ENCODE results near the gene RPUSD2.
A peak's percentile ranks its signal among the peaks of the same experiment; 100 is the strongest.

The RPUSD2 gene, protein sequence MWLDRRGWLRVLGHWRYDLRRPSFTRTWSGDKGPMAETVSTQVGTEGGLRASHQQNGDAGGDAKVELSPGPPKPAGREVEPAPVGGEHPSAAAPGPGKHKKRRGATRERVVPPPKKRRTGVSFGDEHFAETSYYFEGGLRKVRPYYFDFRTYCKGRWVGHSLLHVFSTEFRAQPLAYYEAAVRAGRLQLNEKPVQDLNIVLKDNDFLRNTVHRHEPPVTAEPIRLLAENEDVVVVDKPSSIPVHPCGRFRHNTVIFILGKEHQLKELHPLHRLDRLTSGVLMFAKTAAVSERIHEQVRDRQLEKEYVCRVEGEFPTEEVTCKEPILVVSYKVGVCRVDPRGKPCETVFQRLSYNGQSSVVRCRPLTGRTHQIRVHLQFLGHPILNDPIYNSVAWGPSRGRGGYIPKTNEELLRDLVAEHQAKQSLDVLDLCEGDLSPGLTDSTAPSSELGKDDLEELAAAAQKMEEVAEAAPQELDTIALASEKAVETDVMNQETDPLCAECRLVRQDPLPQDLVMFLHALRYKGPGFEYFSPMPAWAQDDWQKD

DNA sequence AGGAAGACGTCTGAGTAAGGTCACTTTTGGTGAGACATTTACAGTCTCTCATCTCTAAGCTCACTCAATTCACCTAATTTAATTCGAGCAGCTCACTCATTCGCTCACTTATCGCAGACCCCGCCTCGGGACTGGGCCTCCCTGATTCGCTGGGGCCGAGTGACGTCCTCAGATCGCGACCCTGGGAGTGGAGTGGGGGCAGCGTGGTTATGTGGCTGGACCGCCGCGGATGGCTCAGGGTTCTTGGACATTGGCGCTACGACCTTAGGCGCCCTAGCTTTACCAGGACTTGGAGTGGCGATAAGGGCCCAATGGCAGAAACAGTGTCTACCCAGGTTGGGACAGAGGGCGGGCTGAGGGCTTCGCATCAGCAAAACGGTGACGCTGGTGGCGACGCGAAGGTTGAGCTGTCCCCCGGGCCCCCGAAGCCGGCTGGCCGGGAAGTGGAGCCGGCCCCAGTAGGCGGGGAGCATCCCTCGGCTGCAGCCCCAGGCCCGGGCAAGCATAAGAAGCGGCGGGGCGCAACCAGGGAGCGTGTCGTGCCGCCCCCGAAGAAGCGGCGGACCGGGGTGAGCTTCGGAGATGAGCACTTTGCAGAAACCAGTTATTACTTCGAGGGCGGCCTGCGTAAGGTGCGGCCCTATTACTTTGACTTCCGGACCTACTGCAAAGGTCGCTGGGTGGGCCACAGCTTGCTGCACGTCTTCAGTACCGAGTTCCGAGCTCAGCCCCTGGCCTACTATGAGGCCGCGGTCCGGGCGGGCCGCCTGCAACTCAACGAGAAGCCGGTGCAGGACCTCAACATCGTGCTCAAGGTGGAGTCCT lies at the start of gene RPUSD2:
RPUSD2 (plus strand) TSS at position 171 of the 825 bp plus-strand sequence; CDS start at position 210, 39 bp downstream.
- DNase-seq = peak; percentile 93

DNA sequence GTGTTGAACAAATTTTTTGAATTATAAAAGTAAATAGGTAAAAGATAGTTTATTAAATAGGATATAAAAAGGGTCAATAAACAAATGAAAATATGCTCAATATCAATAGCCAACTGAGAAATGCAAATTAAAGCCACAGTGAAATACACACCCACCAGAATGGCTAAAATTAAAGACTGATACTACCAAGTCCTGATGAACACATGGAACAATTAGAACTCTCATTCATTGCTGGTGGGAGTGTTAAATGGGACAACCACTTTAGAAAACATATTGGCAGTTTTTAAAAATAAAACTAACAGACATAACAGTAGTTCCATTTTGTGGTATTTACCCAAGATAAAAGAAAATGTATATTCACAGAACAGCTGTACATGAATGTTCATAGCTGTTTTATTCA lies 45.5 kb upstream of the RPUSD2 start:
- DNase-seq = no peak

DNA sequence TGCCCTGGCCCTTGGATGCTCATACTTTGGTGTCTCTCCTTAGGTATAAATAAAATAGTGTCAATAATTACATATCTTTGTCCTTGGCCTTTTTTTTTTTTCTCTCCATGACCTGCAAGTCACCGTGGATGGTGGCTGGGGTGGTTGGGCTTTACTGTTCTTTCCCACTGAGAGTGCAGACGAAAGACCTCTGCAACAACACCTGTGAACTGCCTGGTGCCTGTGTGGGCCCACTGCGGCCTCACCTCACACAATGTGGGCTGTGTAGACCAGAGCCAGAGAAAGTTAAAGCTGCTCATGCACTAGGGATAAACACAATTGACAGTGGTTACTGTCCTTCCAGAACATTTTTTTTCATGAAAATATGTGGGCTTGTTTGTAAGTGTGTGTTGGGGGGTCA lies 43.2 kb upstream of the RPUSD2 start:
- DNase-seq = no peak

DNA sequence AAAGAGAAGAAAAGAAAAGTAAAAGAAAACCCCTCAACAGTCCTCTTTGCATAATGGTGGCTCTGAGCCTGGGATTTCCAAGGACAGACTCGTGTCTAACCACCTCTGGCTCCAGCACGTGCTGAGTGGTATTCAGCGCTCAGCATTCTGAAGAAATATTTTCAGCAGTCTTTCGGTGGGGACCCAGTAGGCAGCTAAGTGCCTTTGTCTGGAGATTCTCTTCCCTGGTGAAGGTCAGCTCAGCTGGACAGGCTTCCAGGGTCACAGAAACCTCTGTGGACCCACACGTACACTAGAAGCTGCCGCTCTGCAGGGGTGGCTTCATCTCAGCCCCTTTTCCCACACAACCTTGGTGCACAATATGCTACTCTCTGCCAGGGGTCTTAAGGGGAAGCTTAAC lies 40.3 kb upstream of the RPUSD2 start:
- DNase-seq = no peak

DNA sequence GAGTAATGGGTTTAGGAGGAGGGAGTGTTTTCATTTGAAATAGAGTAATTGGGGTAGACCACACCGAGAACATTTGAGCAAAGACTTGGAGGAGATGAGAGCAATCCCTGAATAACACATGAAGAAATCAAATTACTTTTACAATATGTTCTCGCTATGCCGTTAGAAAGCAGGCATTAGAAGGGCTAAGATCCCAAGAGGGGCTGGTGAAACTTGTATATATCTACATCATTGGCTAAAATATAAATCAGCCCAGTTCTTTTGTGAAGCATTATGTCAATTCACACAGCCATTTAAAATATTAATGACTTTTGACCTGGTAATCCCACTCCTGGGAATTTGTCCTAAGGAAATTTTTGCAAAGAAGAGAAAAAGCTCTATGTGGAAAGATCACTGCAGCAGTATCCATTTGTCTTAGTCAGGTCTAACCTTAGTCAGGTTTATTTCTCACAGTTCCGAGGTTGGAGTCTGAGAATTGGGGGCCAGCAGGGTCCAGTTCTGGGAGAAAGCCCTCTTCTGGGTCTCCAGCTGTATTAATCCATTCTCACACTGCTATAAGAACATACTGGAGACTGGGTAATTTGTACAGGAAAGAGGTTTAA lies 35.2 kb upstream of the RPUSD2 start:
- no peak for DNase-seq

DNA sequence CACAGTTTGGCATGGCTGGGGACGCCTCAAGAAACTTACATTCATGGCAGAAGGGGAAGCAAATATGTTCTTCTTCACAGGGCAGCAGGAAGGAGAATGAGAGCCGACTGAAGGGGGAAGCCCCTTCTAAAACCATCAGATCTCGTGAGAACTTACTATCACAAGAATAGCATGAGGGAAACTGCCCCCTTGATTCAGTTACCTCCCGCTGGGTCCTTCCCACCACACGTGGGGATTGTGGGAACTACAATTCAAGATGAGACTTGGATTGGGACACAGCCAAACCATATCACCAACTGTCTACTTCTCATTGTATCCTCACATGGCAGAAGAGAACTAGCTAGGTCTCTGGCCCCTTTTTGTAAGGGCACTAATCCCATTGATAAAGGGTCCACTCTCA lies 34.7 kb upstream of the RPUSD2 start:
- DNase-seq = no peak

DNA sequence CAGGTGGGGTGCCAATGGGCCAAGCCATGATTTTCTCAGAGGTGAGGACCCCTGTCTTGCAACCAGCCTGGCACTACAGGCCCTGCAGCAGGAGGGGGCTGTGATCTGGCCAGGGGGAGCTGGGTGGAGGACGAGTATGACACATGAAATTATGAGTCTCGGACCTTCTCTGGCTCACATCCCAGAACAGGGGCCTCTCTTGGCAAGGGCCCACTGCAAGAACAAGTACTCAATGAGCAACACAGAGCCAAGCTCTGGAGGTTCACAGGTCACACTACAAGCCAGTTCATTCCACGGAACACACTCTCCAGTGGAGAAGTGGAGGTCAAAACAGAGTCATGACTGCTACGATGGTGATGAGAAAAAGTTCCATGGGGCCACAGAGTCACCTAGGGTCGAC lies 32.6 kb upstream of the RPUSD2 start:
- DNase-seq = no peak

DNA sequence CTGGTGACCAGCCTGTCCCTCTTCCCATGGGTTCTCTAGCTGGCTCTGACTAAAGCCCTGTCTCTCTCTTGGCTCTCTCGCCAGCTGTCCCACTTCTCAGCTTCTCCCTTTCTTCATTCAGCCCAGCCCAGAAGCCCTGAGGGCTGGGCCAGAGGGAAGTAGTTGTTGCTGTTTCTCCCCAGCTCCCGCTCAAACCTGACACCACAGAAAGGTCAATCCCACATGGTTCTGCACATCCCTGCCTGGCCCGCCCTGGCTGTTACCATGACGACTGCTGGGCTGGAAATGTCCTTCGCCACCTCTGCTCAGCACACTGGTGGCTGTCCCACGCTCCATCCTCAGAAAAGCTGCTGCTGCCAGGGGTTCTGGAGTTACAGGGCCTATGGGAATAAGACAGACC lies 30.1 kb upstream of the RPUSD2 start:
- no peak for DNase-seq

DNA sequence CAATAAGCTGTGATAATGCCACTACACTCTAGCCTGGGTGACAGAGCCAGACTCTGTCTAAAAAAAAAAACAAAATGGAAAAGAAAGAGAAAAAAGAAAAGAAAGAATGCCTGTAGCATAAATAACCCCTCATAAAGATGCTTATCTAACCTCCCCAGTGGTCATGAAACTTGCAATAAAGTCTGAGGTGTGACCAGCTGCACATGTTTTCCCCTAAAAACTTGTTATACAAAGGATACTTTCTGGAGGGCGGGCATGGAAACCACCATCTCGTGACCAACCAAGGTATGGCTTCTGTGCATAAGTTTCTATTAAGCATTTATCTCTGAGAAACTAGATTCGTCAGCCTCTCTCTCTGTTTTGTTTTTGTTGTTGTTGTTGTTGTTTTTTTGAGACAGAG lies 26.0 kb upstream of the RPUSD2 start:
- DNase-seq = no peak

DNA sequence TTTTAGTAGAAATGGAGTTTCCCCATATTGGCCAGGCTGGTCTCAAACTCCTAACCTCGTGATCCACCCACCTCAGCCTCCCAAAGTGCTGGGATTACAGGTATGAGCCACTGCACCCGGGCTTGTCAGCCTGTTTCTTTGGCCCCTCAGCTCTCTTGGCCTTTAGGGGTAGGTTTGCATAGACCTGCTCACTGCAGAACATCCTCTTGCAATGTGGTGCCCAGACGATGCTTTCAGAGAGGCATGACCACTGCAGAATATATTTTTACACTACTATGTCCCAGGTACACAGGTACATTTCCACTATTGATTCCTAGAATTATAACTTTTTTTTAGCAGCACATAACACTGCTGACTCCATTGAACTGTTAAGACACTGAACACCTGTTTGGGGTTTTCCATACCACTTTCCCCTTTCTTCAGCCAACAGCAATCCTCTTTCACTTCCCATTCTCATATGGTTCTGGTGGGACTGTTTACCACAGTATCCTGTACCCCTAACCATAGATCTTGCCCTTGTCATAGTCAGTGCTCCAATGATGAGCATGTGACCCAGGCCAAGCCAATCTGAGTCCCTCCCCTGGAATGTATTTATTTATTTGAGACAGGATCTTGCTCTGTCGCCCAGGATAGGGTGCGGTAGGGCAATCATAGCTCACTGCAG lies 25.3 kb upstream of the RPUSD2 start:
- no peak for DNase-seq

DNA sequence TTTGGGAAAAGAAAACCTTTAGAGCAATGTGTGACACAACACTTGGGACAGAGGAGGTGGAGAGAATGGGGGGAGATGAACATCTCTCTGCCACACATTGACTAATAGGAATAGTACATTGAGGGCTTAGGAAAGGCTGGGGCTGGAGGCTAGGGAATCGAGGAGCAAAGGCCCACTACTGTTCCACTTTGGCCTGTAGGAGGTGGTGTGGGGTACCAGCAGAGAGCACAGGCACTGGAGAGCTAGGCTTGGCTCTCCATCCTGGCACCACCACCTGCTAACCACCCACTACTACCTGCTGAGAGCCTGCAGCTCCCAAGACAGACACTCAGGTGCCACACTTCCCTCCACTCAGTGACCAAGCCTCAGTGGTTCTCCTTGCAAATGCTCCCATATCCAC lies 23.6 kb upstream of the RPUSD2 start:
- no peak for DNase-seq

DNA sequence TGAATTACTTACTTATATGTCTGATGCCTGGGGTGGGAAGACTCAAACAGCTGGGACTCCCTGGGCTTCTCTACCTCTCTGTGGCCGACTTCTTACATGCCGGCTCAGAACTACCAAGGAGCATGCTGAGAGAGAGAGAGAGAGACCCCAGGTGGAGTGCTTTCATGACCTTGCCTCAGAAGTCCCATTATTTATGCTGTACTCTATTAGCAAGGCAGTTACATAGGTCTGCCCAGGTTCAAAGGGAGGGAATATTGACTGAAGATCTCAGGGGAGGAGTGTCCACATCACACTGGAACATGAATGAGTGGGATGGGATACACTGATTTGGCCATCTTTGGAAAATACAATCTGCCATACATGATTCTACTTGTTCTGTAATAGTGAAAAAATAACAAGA lies 20.5 kb upstream of the RPUSD2 start:
- DNase-seq = no peak

DNA sequence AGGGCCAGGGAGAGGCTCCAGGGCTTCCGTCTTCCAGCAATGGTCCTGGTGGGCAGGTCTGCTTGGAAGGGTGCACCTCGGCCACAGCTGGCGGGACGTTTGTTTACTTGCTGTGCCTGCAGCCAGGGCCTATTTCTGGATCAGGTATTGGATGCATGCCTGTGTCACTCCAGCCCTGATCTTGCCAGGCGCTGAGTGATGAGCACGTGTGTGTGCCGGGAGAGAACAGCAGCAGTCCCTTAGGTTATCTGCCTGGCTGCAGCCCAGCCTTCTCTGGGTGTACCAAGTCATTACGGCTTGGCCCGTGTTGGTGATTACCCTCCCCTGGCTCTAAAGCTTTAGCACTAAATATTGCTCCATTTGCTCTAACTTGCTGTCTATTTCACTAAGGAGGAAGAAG lies 19.2 kb upstream of the RPUSD2 start:
- no peak for DNase-seq

DNA sequence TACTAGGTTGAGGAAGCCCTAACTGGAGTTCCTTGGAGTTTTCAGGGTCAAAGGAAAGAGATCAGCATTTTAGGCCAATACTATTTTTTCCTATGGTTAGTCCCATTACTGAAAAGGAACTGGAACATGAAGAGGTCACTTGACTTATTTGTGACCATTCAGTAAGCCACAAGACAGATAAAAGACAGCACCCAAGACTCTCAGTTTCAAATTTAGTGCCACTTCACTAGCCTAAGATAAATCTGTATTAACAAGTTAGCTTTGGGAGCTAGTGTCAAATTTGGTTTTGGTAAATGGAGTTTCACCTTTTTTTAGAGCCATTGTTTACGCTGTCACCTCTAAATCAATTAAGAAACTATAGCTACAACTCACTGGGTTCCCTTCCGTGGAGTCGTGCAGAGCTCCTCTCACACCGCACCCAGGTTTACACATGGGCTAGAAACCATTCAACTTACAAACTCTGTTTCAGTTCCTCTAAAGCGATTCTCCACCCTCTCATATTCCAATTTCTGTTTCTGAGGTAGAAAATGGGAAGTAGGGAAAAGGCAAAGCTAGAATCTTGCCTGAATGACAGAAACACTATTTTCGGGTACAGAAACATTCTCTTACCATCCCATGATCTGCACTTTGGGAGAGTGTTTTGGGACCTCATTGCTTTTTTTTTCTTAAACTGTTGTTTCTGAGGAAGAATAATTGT lies 18.6 kb upstream of the RPUSD2 start:
- DNase-seq = no peak

DNA sequence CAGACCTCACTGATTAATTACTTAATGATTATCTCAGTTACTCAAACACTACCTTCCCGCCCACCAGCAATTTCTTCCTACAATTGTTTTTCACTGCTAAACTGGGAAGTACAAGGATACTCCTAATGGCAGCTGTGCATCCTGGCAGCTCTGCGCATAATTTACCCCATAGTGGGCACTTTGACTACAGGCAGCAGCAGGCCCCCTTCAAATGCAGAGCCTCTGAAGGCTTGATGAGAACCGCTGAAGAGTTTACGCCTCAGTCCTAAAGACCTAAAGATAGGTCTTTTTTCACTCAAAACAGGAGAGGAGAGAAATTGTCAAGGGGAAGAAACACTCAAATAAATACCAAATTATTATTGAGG lies 15.0 kb upstream of the RPUSD2 start:
- no peak for DNase-seq

DNA sequence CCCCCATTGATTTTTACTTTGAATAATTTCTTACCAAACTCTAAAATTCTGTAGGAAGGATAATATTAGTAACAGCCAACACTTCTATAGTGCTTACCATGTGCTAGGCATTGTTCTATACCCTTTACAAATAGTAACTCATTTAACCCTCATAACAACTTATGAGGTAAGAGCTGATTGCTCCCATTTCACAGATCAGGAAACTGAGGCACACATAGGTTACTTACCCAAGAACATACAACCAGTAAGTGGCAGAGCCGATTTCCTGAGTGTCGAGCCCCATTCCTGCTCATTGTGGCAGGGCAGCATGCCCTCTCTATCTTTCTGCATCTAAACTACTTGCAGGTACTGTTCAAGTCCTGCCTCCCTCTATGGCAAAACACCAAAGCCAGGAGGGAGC lies 13.2 kb upstream of the RPUSD2 start:
- DNase-seq = no peak

DNA sequence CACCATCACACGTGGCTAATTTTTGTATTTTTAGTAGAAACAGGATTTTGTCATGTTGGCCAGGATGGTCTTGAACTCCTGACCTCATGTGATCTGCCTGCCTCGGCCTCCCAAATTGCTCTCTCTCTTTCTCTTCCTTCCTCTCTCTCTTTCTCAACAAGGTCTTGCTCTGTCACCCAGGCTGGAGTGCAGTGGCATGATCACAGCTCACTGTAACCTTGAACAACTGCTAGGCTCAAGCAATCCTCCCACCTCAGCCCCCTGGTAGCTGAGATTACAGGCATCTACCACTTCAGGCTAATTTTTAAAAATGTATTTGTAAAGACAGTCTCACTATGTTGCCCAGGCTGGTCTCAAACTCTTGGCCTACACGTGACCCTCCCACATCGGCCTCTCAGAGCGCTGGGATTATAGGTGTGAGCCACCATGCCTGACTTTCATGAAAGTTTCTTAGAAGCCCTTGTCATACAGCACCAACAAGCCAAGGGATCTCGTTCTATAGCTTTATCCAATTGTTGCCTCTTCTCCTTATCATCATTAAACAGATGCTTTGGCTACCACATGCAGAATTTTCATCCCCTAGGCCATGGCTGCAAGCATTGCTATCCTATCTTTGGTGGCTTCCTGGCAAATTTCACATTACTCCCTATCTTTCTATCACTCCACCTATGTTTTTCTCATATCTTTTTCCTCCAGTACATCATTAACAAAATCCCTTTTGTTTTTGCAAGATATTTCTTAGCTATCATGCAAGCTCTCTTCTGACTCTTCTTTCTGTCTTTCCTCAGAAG lies 10.0 kb upstream of the RPUSD2 start:
- DNase-seq = no peak

DNA sequence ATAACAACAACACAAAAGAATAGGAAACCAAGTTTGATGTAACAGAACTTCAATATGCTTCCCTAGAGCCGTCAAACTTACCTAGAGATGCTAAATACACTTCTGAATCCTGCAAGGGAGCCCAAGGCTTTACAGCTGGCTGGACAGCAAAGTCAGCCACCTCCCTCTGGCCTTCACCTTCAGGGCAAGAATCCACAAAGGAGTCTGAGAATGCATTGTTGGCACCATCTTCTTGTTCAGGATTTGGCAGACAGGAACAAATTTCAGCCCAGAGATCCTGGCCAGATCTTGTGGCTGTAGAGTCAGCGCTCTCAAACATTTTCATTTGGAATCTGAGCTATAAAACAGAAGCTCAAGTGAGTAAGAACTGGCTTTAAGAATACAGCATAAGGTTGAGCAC lies 6.4 kb upstream of the RPUSD2 start:
- DNase-seq = no peak

DNA sequence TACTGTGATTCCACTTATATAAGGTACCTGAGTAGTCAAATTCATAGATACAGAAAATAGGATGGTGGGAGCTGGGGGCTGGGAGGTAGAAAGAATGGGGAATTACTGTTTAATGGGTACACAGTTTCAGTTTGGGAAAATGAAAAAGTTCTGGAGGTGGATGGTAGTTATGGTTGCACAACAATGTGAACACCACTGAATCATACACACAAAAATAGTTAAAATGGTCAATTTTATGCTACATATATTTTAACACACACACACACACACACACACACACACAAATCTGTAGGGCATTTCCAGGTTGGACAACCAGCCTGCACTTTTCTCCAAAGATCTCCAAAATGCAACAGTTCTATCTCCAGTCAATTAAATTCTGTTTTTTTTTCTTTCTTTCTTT lies 5.7 kb upstream of the RPUSD2 start:
- DNase-seq = no peak

DNA sequence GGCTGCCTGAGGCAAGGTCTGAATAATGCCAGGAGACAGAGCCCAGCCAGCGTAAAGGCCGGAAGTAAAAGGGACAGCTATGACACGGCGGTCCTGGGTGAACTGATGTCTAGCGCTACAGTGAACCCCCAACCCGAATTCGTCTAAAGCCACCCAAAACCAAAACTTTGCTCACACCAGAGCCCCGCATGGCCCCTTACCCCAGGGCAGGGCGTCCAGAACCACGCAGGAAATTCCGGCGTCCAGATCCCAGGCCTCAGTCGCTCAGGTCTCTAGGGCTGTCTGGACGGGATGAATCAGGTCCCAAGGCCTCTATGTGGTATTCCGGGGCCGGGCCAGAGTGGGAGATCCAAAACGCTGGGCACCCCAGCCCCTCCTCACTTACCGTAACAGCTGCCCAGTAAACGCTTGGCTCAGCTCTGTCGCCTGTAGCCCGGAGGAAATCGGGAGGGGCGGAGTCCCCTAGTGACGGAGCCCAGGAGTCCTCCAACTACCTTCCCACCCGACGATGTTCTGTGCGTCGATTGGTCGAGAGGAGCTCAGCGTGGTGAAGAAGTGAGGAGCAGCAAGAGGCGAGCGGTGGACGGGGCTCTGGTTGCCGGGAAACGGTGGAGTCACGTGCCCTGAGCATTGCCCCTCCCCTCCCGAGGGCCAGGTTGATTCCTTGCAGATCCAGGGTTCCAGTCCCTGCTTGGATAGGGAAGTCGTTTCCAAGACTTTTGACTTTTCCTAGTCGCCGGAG lies 4.3 kb upstream of the RPUSD2 start, which contains the start of gene CCDC32:
CCDC32 (minus strand) TSS at position 452 of the 742 bp plus-strand sequence. CDS start 2,027 bp downstream, outside the sequence.
- peak; percentile 98 for DNase-seq

Data from NK-92 treated with Interleukin-12 subunit alpha and Interleukin-12 subunit beta, amount 100 ng/mL, for 24 hours (cell line).